SK-N-SH (cell line): ENCODE data around the gene CENPF. TPM values are rescaled to one million over a fixed set of nuclear protein-coding genes. Genes with fewer than 3 reads are reported as not detected.

Experiments
- CTCF ChIA-PET: fragments of 300-600, 350-600 bp; formaldehyde crosslinking; extraction: SDS; loops from one replicate; lab custom pipeline; 2021; lab: Yijun Ruan, JAX
- POLR2A ChIA-PET: fragments of 350-600 bp; sonication (Branson Sonifier 250); formaldehyde crosslinking; extraction: SDS; loops from one replicate; lab custom pipeline; 2020; ENCODE audit warnings: antibody characterized with exemption, inconsistent platforms; lab: Yijun Ruan, JAX
- DNase-seq: peaks from one replicate; pipeline ENCODE4 v3.0.0; 2012
- H2AFZ ChIP-seq: fragments of 200-600 bp; sonication (generic); 2 replicates; pipeline ENCODE4 v1.8.1; 2016; ENCODE audit warnings: antibody characterized with exemption, mild to moderate bottlenecking, low read depth
- H3F3A ChIP-seq: fragments of 200-600 bp; sonication (generic); replicated peaks from 2 replicates; pipeline ENCODE3; 2016; ENCODE audit warnings: antibody characterized with exemption, mild to moderate bottlenecking; ENCODE audit not compliant: insufficient read depth
- H3K27ac ChIP-seq, 2 experiments: fragments of 200-500 bp in 1 of 2; fragments of 200-600 bp in 1 of 2; sonication (Bioruptor generic) in 1 of 2; sonication (generic), shearing (Covaris generic) in 1 of 2; 2 replicates each; pipeline versions ENCODE4 v1.5.1 to v1.6.1; 2014 to 2016; ENCODE audit warnings: low read depth in 2 of 2, inconsistent platforms in 1 of 2, low read length in 1 of 2, mild to moderate bottlenecking in 1 of 2, mixed read lengths in 1 of 2
- H3K27me3 ChIP-seq: fragments of 200-600 bp; sonication (generic), shearing (Covaris generic); 2 replicates; pipeline ENCODE4 v1.6.1; 2016; ENCODE audit warnings: mixed run types; ENCODE audit not compliant: insufficient read depth
- H3K36me3 ChIP-seq, 2 experiments: fragments of 200-500 bp in 1 of 2; fragments of 200-600 bp in 1 of 2; sonication (Bioruptor generic) in 1 of 2; sonication (generic) in 1 of 2; replicated peaks in 1 of 2; 2 replicates each; pipeline versions ENCODE3 to v1.5.1; 2014 to 2016; ENCODE audit warnings: low read length in 1 of 2, mild to moderate bottlenecking in 1 of 2; ENCODE audit not compliant: insufficient read depth in 2 of 2, control insufficient read depth in 1 of 2
- H3K4me1 ChIP-seq, 2 experiments: fragments of 200-500 bp in 1 of 2; fragments of 200-600 bp in 1 of 2; sonication (Bioruptor generic) in 1 of 2; sonication (generic), shearing (Covaris generic) in 1 of 2; 2 replicates each; pipeline versions ENCODE4 v1.5.1 to v1.6.1; 2014 to 2016; ENCODE audit warnings: low read depth in 1 of 2, low read length in 1 of 2, mixed run types in 1 of 2; ENCODE audit not compliant: insufficient read depth in 2 of 2, control insufficient read depth in 1 of 2
- H3K4me2 ChIP-seq: fragments of 200-600 bp; sonication (generic), shearing (Covaris generic); 2 replicates; pipeline ENCODE4 v1.6.1; 2017; ENCODE audit warnings: mixed run types
- H3K4me3 ChIP-seq, 2 experiments: fragments of 200-500 bp in 1 of 2; fragments of 200-600 bp in 1 of 2; sonication (Bioruptor generic) in 1 of 2; sonication (generic), shearing (Covaris generic) in 1 of 2; 2 replicates each; pipeline versions ENCODE4 v1.5.1 to v1.8.1; 2014 to 2016; ENCODE audit warnings: low read depth in 2 of 2, inconsistent platforms in 1 of 2, low read length in 1 of 2, mild to moderate bottlenecking in 1 of 2, mixed read lengths in 1 of 2, moderate library complexity in 1 of 2
- H3K79me2 ChIP-seq: fragments of 200-600 bp; sonication (generic); 2 replicates; pipeline ENCODE4 v1.8.1; 2017; ENCODE audit warnings: mild to moderate bottlenecking; ENCODE audit not compliant: insufficient read depth
- H3K9ac ChIP-seq: fragments of 200-600 bp; sonication (generic); 2 replicates; pipeline ENCODE4 v1.6.1; 2017; ENCODE audit warnings: mixed run types
- H3K9me2 ChIP-seq: fragments of 200-600 bp; sonication (generic); 2 replicates; pipeline ENCODE4 v1.6.1; 2017; ENCODE audit warnings: mixed run types
- H3K9me3 ChIP-seq: fragments of 200-600 bp; sonication (generic); 2 replicates; pipeline ENCODE4 v1.6.1; 2017; ENCODE audit warnings: mixed run types, mild to moderate bottlenecking, moderate library complexity
- H4K20me1 ChIP-seq: fragments of 200-600 bp; sonication (generic); 2 replicates; pipeline ENCODE4 v1.6.1; 2017; ENCODE audit warnings: mild to moderate bottlenecking, mixed run types; ENCODE audit not compliant: insufficient read depth
- FOXJ3 ChIP-seq: sonication (generic); formaldehyde crosslinking; IDR thresholded peaks from 2 replicates; pipeline ENCODE4 v1.5.1; 2020; ENCODE audit warnings: mild to moderate bottlenecking, missing genetic modification reagents
- FOXM1 ChIP-seq: IDR thresholded peaks from 2 replicates; pipeline ENCODE4 v1.4.0; 2012; ENCODE audit warnings: low read depth, mild to moderate bottlenecking
- GATA2 ChIP-seq: sonication (generic); formaldehyde crosslinking; IDR thresholded peaks from 2 replicates; pipeline ENCODE4 v1.5.0; 2020; ENCODE audit warnings: mild to moderate bottlenecking, missing genetic modification reagents
- JUND ChIP-seq: IDR thresholded peaks from 2 replicates; pipeline ENCODE4 v1.4.0; 2012
- MAX ChIP-seq: IDR thresholded peaks from 2 replicates; pipeline ENCODE4 v1.4.0; 2012; ENCODE audit warnings: low read depth
- MEF2A ChIP-seq: IDR thresholded peaks from 2 replicates; pipeline ENCODE4 v1.4.0; 2012; ENCODE audit warnings: low read depth, borderline replicate concordance
- MXI1 ChIP-seq: IDR thresholded peaks from 2 replicates; pipeline ENCODE4 v1.6.1; 2012; ENCODE audit warnings: mild to moderate bottlenecking, low read depth, low read length, improper control_type of control experiment
- NFIC ChIP-seq: IDR thresholded peaks from 2 replicates; pipeline ENCODE4 v1.4.0; 2012; ENCODE audit warnings: borderline replicate concordance
- NRF1 ChIP-seq: IDR thresholded peaks from 2 replicates; pipeline ENCODE4 v1.6.1; 2012; ENCODE audit warnings: low read depth, mild to moderate bottlenecking, low read length
- REST ChIP-seq: IDR thresholded peaks from 2 replicates; pipeline ENCODE4 v1.6.1; 2012; ENCODE audit warnings: mild to moderate bottlenecking, low read depth, low read length, moderate library complexity
- TCF12 ChIP-seq: IDR thresholded peaks from 2 replicates; pipeline ENCODE4 v1.4.0; 2012
- TEAD4 ChIP-seq: IDR thresholded peaks from 2 replicates; pipeline ENCODE4 v1.4.0; 2012; ENCODE audit warnings: mild to moderate bottlenecking, borderline replicate concordance; ENCODE audit not compliant: insufficient read depth
- USF2 ChIP-seq: fragments of 150-350 bp; IDR thresholded peaks from 2 replicates; pipeline ENCODE4 v1.6.1; 2017; ENCODE audit warnings: antibody characterized with exemption, low read length, low read depth, borderline replicate concordance
- YY1 ChIP-seq: IDR thresholded peaks from 2 replicates; pipeline ENCODE4 v1.4.0; 2012; ENCODE audit warnings: low read depth, mild to moderate bottlenecking
- WGBS: methylation state at CpG from one replicate; pipeline ENCODE4 v1.1.6; 2017; ENCODE audit warnings: low lambda C conversion rate; 5-methylcytosine and 5-hydroxymethylcytosine counted together
- polyA plus RNA-seq, 3 experiments: library from polyadenylated mRNA; depleted of rRNA; stranded (reverse); fragments of >200 nt; gene quantifications; 2 replicates each; pipeline ENCODE4 v1.2.3, GENCODE V29; 2012
- TF ChIP-seq, protein P1 (sequence below): IDR thresholded peaks from 2 replicates; pipeline ENCODE4 v1.4.0; 2012; ENCODE audit warnings: low read depth, borderline replicate concordance
- TF ChIP-seq, protein P2 (sequence below): IDR thresholded peaks from 2 replicates; pipeline ENCODE4 v1.4.0; 2012; ENCODE audit warnings: low read depth, borderline replicate concordance

CENPF gene
- polyA plus RNA-seq, 1 of the 3 experiments (the other 2 are of a cell fraction) = 14.5 TPM

DNA sequence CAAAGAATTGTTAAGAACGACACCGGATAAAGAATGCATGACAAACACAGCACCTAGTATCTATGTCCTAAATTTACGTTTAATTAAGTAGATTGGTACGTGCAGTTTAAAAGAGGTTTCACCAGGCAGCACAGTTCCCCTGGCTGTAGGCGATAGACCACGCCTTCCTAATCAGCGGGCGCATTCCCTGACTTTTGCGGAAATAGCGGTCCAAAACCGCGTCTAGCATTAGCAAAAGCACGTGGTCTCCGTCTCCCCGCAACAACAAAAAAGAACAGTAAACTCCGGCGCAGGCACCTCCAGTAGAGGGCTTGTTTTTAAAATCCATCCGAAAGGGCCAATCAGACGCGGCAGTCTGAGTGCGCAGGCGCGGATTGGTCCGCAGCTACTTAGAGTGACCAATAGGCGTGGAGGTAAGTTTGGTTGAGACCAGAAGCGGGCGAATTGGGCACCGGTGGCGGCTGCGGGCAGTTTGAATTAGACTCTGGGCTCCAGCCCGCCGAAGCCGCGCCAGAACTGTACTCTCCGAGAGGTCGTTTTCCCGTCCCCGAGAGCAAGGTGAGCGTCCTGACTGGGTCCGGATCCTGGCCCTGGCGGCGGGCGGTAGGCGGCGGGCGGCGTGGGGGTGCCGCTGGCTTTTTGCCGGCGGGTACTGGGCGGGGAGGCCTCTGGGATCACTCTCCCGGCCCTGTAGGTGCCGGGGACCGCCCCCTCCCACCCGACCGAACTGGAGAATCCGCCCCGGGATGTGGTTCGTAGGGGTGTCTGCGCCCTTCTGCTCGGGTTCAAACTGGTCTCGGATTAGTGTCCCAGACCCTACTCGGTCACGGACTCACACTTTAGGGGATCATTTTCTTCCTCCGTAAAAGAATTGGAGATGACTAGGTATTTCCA lies at the start of gene CENPF (continued):
- TF ChIP-seq REST (no peak), FOXM1 (peak; percentile 100), MXI1 (peak; percentile 99), YY1 (no peak), MEF2A (no peak), TEAD4 (0 out of 2 replicates have a peak, but pooled peaks have one; percentile 6), MAX (peak; percentile 100), JUND (no peak)
- TF ChIP-seq, protein P1, sequence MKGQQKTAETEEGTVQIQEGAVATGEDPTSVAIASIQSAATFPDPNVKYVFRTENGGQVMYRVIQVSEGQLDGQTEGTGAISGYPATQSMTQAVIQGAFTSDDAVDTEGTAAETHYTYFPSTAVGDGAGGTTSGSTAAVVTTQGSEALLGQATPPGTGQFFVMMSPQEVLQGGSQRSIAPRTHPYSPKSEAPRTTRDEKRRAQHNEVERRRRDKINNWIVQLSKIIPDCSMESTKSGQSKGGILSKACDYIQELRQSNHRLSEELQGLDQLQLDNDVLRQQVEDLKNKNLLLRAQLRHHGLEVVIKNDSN = peak; percentile 80
- TF ChIP-seq, protein P2, sequence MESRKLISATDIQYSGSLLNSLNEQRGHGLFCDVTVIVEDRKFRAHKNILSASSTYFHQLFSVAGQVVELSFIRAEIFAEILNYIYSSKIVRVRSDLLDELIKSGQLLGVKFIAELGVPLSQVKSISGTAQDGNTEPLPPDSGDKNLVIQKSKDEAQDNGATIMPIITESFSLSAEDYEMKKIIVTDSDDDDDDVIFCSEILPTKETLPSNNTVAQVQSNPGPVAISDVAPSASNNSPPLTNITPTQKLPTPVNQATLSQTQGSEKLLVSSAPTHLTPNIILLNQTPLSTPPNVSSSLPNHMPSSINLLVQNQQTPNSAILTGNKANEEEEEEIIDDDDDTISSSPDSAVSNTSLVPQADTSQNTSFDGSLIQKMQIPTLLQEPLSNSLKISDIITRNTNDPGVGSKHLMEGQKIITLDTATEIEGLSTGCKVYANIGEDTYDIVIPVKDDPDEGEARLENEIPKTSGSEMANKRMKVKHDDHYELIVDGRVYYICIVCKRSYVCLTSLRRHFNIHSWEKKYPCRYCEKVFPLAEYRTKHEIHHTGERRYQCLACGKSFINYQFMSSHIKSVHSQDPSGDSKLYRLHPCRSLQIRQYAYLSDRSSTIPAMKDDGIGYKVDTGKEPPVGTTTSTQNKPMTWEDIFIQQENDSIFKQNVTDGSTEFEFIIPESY = no peak
- TF ChIP-seq, all 33 proteins: peak for 18

DNA sequence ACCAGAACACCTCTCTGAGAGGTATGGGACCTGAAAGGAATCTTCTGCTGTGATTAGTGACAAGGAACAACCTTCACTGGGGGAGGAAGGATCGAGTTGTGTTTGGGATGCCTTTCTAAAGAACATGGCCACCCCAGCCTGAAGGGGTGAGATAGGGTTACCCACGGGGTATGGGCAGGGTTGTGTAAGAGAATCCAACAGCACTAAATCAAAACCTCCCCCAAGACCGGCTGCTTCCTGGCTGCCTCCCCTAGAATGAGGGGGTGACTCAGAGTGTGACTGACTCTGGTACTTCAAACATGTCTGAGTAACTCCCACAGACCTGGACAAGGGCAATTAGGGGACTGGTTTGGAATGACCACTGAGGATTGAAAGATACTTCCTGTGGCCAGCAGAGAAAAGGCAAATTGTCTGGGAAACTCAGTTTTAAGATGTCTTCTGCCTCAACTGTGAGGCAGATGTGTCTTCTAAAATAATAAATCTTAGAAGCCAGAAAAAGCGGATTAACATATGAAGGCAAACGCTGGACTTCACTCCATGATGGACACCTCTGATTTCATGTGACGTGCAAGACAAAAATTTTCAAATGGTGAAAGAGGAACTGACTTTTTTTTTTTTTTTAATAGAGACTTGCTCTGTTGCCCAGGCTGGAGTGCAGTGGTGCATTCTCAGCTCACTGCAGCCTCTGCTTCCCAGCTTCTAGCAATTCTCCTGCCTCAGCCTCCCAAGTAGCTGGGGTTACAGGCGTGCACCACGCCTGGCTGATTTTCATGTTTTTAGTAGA lies 44.9 kb upstream of the CENPF start:
- Histone ChIP-seq H3K36me3 (no peaks in the 10 kb centered on the region), H3K4me2 (peak overlapping the region; percentile 32), H3K27ac (peak overlapping the region in 1 of 2 experiments; percentile 58; a peak in 2 of 4 replicates), H3K4me1 (peaks cover 4 to 7% of the 10 kb centered on the region in 2 experiments; a peak in 2 of 4 replicates), H3K9me2 (no peaks in the 10 kb centered on the region), H3K79me2 (no peaks in the 10 kb centered on the region), H3F3A (peaks cover 4% of the 10 kb centered on the region), H3K9me3 (no peaks in the 10 kb centered on the region), H2AFZ (peak overlapping the region; percentile 61; the same call in 1 of the 2 replicates), H3K4me3 (no peak overlapping the region), H3K27me3 (no peaks in the 10 kb centered on the region), H4K20me1 (no peaks in the 10 kb centered on the region), H3K9ac (no peak overlapping the region; the same call in 1 of the 2 replicates)
- ChIA-PET CTCF (interaction anchor here (1.6 kb wide), 1 partner anchor 226 kb away, joined by 3 read pairs; no protein-coding TSS in a partner anchor), POLR2A (no interaction called here)
- DNase-seq = no peak
- WGBS = 46% methylated on average over 8 of the region's 8 CpGs
- TF ChIP-seq TCF12 (peak; percentile 73), NFIC (peak; percentile 53; the same call in 1 of the 2 replicates), GATA2 (CRISPR knock-in tag) (no peak), MEF2A (no peak), USF2 (no peak), FOXJ3 (CRISPR knock-in tag) (no peak), JUND (peak; percentile 67), NRF1 (no peak)
- TF ChIP-seq, protein P2 = no peak
- TF ChIP-seq, protein P1 = no peak
